MM.1S (cell line): ENCODE data around the gene LMOD1.

Experiments used
- DNase-seq: peaks from one replicate; pipeline ENCODE4 v3.0.0-alpha.2; 2015
- H2AFZ ChIP-seq: fragments of 300-600 bp; sonication (generic); 2 replicates; pipeline ENCODE4 v1.6.0; 2016; ENCODE audit warnings: antibody characterized with exemption, low read length
- H3F3A ChIP-seq: fragments of 300-600 bp; sonication (generic); 2 replicates; pipeline ENCODE4 v1.6.1; 2016; ENCODE audit warnings: mild to moderate bottlenecking, antibody characterized with exemption, low read length, moderate library complexity, mixed read lengths; ENCODE audit not compliant: insufficient read depth
- H3K27ac ChIP-seq: fragments of 300-600 bp; sonication (generic); 2 replicates; pipeline ENCODE4 v1.5.1; 2016; ENCODE audit warnings: mild to moderate bottlenecking, low read length
- H3K27me3 ChIP-seq: fragments of 300-600 bp; sonication (generic); replicated peaks from 2 replicates; pipeline ENCODE4 v1.6.0; 2016; ENCODE audit warnings: low read length; ENCODE audit not compliant: insufficient read depth
- H3K36me3 ChIP-seq: fragments of 300-600 bp; sonication (generic); replicated peaks from 2 replicates; pipeline ENCODE4 v1.6.1; 2016; ENCODE audit warnings: mild to moderate bottlenecking, low read length, mixed read lengths; ENCODE audit not compliant: insufficient read depth
- H3K4me1 ChIP-seq: fragments of 300-600 bp; sonication (generic); 2 replicates; pipeline ENCODE4 v1.6.1; 2016; ENCODE audit warnings: low read length, mixed read lengths
- H3K4me2 ChIP-seq: fragments of 300-600 bp; sonication (generic); 2 replicates; pipeline ENCODE4 v1.6.0; 2016; ENCODE audit warnings: low read depth, low read length
- H3K4me3 ChIP-seq: fragments of 300-600 bp; sonication (generic); 2 replicates; pipeline ENCODE4 v1.5.1; 2016; ENCODE audit warnings: low read length, mixed read lengths
- H3K79me2 ChIP-seq: fragments of 300-600 bp; sonication (generic); 2 replicates; pipeline ENCODE4 v1.6.1; 2016; ENCODE audit warnings: mixed run types, low read length, mixed read lengths
- H3K9ac ChIP-seq: fragments of 300-600 bp; sonication (generic); 2 replicates; pipeline ENCODE4 v1.6.1; 2016; ENCODE audit warnings: low read length, mixed read lengths
- H3K9me2 ChIP-seq: fragments of 300-600 bp; sonication (generic); replicated peaks from 2 replicates; pipeline ENCODE4 v1.6.1; 2016; ENCODE audit warnings: mild to moderate bottlenecking, low read length, mixed read lengths; ENCODE audit not compliant: insufficient read depth
- H3K9me3 ChIP-seq: fragments of 300-600 bp; sonication (generic); replicated peaks from 2 replicates; pipeline ENCODE4 v1.6.1; 2016; ENCODE audit warnings: mild to moderate bottlenecking, low read length, mixed read lengths; ENCODE audit not compliant: insufficient read depth
- H4K20me1 ChIP-seq: fragments of 300-600 bp; sonication (generic); 2 replicates; pipeline ENCODE4 v1.6.1; 2016; ENCODE audit warnings: mild to moderate bottlenecking, low read length, moderate library complexity, mixed read lengths; ENCODE audit not compliant: insufficient read depth
- EZH2 ChIP-seq: fragments of 300-600 bp; sonication (generic); optimal IDR thresholded peaks from 2 replicates; pipeline ENCODE3; 2017; ENCODE audit warnings: low read depth, mild to moderate bottlenecking, antibody characterized with exemption, low read length, mixed read lengths
- EZH2phosphoT487 ChIP-seq: fragments of 300-600 bp; sonication (generic); IDR thresholded peaks from 2 replicates; pipeline ENCODE4 v1.6.1; 2018; ENCODE audit warnings: antibody characterized with exemption, low read length
- TF ChIP-seq, protein P1 (sequence below): fragments of 300-600 bp; sonication (generic); IDR thresholded peaks from 2 replicates; pipeline ENCODE4 v1.5.1; 2016; ENCODE audit warnings: antibody characterized with exemption, low read length, mixed read lengths

The LMOD1 gene

DNA sequence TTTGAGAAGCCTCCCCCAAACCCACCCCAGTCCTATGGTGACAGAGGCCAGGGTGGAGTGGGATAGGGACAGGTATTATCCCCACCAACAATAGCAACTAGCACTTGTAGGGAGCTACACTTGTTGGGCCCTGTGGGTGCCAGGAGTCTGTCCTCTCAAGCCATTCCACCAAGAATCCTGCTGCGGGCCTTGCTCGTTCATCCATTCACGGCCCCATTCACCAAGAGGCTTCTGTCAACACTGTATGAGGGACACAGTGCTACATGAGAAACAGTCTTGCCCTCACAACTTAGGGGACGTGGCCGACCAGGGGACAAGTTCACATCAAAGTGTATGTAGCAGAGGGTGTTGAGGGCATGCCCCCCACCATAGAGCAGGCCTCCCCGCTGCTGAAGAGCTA lies 38.7 kb downstream of the LMOD1 start:
- H3K9me2 ChIP-seq: no peaks in the 10 kb centered on the region
- no peak overlapping the region for H3K27ac ChIP-seq
- no peaks in the 10 kb centered on the region for H3K27me3 ChIP-seq
- H3K4me1 ChIP-seq: 0 out of 2 replicates have a peak, but pooled peaks cover 5% of the 10 kb centered on the region
- no peaks in the 10 kb centered on the region for H3F3A ChIP-seq
- DNase-seq: no peak
- H2AFZ ChIP-seq: no peak overlapping the region
- H3K4me2 ChIP-seq: no peak overlapping the region
- no peak overlapping the region for H3K9ac ChIP-seq
- no peaks in the 10 kb centered on the region for H3K9me3 ChIP-seq
- TF ChIP-seq EZH2phosphoT487: no peak
- TF ChIP-seq, protein P1, sequence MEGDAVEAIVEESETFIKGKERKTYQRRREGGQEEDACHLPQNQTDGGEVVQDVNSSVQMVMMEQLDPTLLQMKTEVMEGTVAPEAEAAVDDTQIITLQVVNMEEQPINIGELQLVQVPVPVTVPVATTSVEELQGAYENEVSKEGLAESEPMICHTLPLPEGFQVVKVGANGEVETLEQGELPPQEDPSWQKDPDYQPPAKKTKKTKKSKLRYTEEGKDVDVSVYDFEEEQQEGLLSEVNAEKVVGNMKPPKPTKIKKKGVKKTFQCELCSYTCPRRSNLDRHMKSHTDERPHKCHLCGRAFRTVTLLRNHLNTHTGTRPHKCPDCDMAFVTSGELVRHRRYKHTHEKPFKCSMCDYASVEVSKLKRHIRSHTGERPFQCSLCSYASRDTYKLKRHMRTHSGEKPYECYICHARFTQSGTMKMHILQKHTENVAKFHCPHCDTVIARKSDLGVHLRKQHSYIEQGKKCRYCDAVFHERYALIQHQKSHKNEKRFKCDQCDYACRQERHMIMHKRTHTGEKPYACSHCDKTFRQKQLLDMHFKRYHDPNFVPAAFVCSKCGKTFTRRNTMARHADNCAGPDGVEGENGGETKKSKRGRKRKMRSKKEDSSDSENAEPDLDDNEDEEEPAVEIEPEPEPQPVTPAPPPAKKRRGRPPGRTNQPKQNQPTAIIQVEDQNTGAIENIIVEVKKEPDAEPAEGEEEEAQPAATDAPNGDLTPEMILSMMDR: no peak
- no peak for TF ChIP-seq EZH2
- no peak overlapping the region for H3K4me3 ChIP-seq
- H3K79me2 ChIP-seq: no peaks in the 10 kb centered on the region
- no peaks in the 10 kb centered on the region for H3K36me3 ChIP-seq
- H4K20me1 ChIP-seq: no peaks in the 10 kb centered on the region

DNA sequence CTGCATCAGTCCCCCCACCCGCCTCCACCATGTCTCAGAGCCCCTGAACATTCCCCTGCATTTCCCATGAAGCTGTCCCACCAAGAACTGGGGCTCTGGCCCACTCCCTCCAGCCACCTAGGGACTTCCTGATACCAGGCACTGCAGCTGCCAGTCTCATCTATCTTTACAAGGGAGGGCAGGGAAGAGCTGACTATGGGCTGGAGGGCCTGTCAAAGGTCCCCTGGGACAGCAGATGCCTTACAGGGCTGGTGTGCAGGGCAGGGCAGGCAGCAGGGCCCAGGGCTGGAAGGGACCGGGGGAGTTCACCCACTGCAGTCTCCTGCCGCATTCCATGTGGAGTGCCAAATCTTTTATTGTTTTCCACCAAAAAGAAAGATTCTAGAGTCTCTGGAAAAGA lies 40.0 kb downstream of the LMOD1 start:
- Histone ChIP-seq H3K9ac (no peak overlapping the region), H3K9me3 (no peaks in the 10 kb centered on the region), H3K4me2 (no peak overlapping the region), H3K27me3 (no peaks in the 10 kb centered on the region), H3K79me2 (no peaks in the 10 kb centered on the region), H3F3A (no peaks in the 10 kb centered on the region), H3K4me1 (0 out of 2 replicates have a peak, but pooled peaks cover 5% of the 10 kb centered on the region), H3K9me2 (no peaks in the 10 kb centered on the region), H4K20me1 (no peaks in the 10 kb centered on the region), H3K27ac (no peak overlapping the region), H2AFZ (no peak overlapping the region), H3K36me3 (no peaks in the 10 kb centered on the region), H3K4me3 (no peak overlapping the region)
- TF ChIP-seq EZH2phosphoT487: no peak
- no peak for TF ChIP-seq EZH2
- TF ChIP-seq, protein P1: no peak
- no peak for DNase-seq

DNA sequence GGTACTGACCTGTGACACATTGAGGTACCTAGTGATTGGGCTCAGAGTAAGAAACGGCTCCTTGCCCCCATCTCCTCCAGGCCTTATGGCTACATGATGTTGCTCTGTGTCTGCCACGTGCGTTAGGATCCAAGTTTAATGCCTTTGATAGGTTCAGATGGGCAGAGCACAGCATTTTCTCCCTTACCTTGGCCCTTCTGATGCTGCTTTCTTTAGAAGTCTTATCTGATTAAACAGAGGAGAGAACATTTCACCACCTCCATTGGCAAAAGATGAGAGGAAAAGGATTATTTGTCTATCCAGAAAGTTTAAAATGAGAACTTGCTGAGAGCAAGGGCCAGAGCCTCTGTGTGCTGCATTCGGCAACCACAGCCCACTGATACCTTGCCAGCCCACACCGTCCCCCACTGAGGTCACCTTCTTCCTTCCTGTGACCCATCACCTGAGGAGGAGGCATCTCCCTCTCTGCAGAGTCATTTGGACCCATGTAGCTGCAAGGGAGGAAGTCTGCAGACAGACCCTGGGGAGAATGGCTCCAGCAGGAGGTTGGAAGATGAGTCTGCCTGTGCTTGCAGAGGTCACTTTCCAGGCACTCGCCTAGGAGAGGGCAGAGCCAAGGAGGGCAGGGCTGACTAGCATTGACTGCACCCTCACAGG lies 41.0 kb downstream of the LMOD1 start:
- DNase-seq: no peak
- Histone ChIP-seq H3K4me1 (0 out of 2 replicates have a peak, but pooled peaks cover 5% of the 10 kb centered on the region), H3K9ac (no peak overlapping the region), H3K4me2 (no peak overlapping the region), H3F3A (no peaks in the 10 kb centered on the region), H3K9me2 (no peaks in the 10 kb centered on the region), H3K79me2 (no peaks in the 10 kb centered on the region), H4K20me1 (no peaks in the 10 kb centered on the region), H3K27me3 (no peaks in the 10 kb centered on the region), H3K36me3 (no peaks in the 10 kb centered on the region), H3K9me3 (no peaks in the 10 kb centered on the region), H3K27ac (no peak overlapping the region), H3K4me3 (no peak overlapping the region), H2AFZ (no peak overlapping the region)
- TF ChIP-seq, protein P1: no peak
- no peak for TF ChIP-seq EZH2
- TF ChIP-seq EZH2phosphoT487: no peak
